A549 (cell line): ENCODE results near the gene DSCAM.

ENCODE experiments used
- CEBPB ChIP-seq, 2 experiments: fragments of >200 bp in 1 of 2; sonication (Bioruptor Twin) in 1 of 2; formaldehyde crosslinking in 1 of 2; IDR thresholded peaks; 2 replicates each; pipeline ENCODE4 v1.6.1; 2012 to 2016
- CTCF ChIP-seq: fragments of >200 bp; sonication (Bioruptor Twin); formaldehyde crosslinking; IDR thresholded peaks from 3 replicates; pipeline ENCODE4 v1.5.1; 2016
- ELK1 ChIP-seq: fragments of 150-350 bp; IDR thresholded peaks from 2 replicates; pipeline ENCODE4 v1.6.1; 2014; ENCODE audit warnings: low read depth, mild to moderate bottlenecking, low read length
- ESRRA ChIP-seq: fragments of 150-350 bp; IDR thresholded peaks from 2 replicates; pipeline ENCODE4 v1.6.1; 2014; ENCODE audit warnings: mild to moderate bottlenecking, low read length, borderline replicate concordance
- HES2 ChIP-seq: fragments of >200 bp; sonication (Bioruptor Twin); formaldehyde crosslinking; IDR thresholded peaks from 2 replicates; pipeline ENCODE4 v1.6.1; 2016
- JUN ChIP-seq, 2 experiments: fragments of >200 bp; sonication (Bioruptor Twin); formaldehyde crosslinking; IDR thresholded peaks; 2 replicates in 1 of 2; 3 replicates in 1 of 2; pipeline ENCODE4 v1.6.1; 2016 to 2017
- MAX ChIP-seq: IDR thresholded peaks from 2 replicates; pipeline ENCODE4 v1.6.1; 2012
- MYC ChIP-seq: IDR thresholded peaks from 2 replicates; pipeline ENCODE4 v1.6.1; 2012; ENCODE audit warnings: mild to moderate bottlenecking, inconsistent platforms, low read length, improper control_type of control experiment, borderline replicate concordance
- PBX3 ChIP-seq: IDR thresholded peaks from 2 replicates; pipeline ENCODE4 v1.6.1; 2012
- POLR2AphosphoS2 ChIP-seq: conservative IDR thresholded peaks from 2 replicates; pipeline ENCODE4 v1.6.1; 2012; ENCODE audit warnings: low read length, improper control_type of control experiment, inconsistent platforms
- RAD21 ChIP-seq, 2 experiments: fragments of >200 bp in 1 of 2; sonication (Bioruptor Twin) in 1 of 2; formaldehyde crosslinking in 1 of 2; IDR thresholded peaks in 1 of 2; conservative IDR thresholded peaks in 1 of 2; 2 replicates in 1 of 2; 3 replicates in 1 of 2; pipeline ENCODE4 v1.6.1; 2012 to 2018; ENCODE audit warnings: inconsistent platforms in 1 of 2

- TF ChIP-seq POLR2AphosphoS2, result no peak
- no peak for TF ChIP-seq CTCF
- TF ChIP-seq ESRRA, result no peak
- no peak for TF ChIP-seq CEBPB (IDR thresholded peaks at IDR 0.05)
- no peak for TF ChIP-seq RAD21 (conservative IDR thresholded peaks at IDR 0.05 in 1 of 2, IDR thresholded peaks at IDR 0.05 in 1 of 2)
- TF ChIP-seq HES2, result no peak
- TF ChIP-seq MYC, result no peak
- TF ChIP-seq JUN (IDR thresholded peaks at IDR 0.05), result no peak
- no peak for TF ChIP-seq MAX
- TF ChIP-seq ELK1, result no peak
- no peak for TF ChIP-seq PBX3
These were observed 186.5 kb downstream of the DSCAM start for GRCh38 chr21:40660461-40660860.
